Frontal cortex (tissue), 1 donor: ENCODE data around the gene CPA4. TPM values are rescaled to one million over a fixed set of nuclear protein-coding genes. Genes with fewer than 3 reads are reported as not detected.

Experiments used
- total RNA-seq: library from RNA; depleted of rRNA; stranded (reverse); fragments of >200 nt; gene quantifications from one replicate; pipeline ENCODE4 v1.2.3, GENCODE V29; 2014

Gene CPA4
- total RNA-seq, 1 donor from 2014 or later: under 0.01 TPM

Other genes with a start within 250 kb of the CPA4 start
- gene ZC3HC1, start 241.8 kb upstream of the CPA4 start, total RNA-seq: 16.3 TPM
- gene KLHDC10, start 222.6 kb upstream of the CPA4 start, total RNA-seq: 99.1 TPM
- gene TMEM209, start 87.8 kb upstream of the CPA4 start, total RNA-seq: 12.6 TPM
- not detected for gene SSMEM1, start 85.3 kb upstream of the CPA4 start, total RNA-seq
- gene CPA2, start 26.3 kb upstream of the CPA4 start, total RNA-seq: not detected
- gene CPA5, start 51.7 kb downstream of the CPA4 start, total RNA-seq: not detected
- gene CPA1, start 87.3 kb downstream of the CPA4 start, total RNA-seq: not detected
- gene CEP41, start 147.9 kb downstream of the CPA4 start, total RNA-seq: 11.4 TPM
- 65.6 TPM for gene MEST, start 198.9 kb downstream of the CPA4 start, total RNA-seq